ENCODE results near the gene TMEM181.

DNA sequence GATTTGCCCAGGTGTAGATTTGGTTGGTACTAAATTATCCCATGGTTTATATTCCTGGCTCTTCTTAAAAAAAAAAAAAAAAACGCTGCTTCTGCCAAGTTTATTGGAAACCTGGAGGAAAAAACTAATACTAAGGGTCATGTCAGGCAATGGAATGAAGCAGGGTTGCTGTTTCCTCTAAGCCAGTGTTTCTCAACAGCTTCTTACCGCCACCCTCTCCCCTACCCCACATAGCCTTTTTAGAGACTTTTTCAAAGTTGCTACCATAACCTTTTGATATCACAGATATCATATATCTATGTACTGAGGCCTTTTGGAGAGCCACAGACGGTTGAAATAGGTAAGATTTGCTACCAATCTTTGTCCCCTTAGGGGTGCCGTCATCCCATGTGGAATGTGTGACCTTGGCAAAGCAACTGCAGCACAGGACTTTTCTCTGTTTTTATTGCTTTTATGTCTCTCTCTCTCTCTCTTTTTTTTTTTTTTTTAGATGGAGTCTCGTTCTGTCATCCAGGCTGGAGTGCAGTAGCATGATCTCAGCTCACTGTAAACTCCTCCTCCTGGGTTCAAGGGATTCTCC is 124.9 kb downstream of the TMEM181 start:
- TF ChIP-seq, protein P1, sequence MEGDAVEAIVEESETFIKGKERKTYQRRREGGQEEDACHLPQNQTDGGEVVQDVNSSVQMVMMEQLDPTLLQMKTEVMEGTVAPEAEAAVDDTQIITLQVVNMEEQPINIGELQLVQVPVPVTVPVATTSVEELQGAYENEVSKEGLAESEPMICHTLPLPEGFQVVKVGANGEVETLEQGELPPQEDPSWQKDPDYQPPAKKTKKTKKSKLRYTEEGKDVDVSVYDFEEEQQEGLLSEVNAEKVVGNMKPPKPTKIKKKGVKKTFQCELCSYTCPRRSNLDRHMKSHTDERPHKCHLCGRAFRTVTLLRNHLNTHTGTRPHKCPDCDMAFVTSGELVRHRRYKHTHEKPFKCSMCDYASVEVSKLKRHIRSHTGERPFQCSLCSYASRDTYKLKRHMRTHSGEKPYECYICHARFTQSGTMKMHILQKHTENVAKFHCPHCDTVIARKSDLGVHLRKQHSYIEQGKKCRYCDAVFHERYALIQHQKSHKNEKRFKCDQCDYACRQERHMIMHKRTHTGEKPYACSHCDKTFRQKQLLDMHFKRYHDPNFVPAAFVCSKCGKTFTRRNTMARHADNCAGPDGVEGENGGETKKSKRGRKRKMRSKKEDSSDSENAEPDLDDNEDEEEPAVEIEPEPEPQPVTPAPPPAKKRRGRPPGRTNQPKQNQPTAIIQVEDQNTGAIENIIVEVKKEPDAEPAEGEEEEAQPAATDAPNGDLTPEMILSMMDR (IDR thresholded peaks at IDR 0.05; ENCODE audit: insufficient read depth, low read depth, low read length) = no peak
- TF ChIP-seq EZH2 (IDR thresholded peaks at IDR 0.05; ENCODE audit: insufficient read depth, low read length) = no peak
